GM21737 (cell line): ENCODE measurements around the gene LDHA.
"Not testable (repeated sequence)": the region's sequence is repeated elsewhere in the genome, so short reads cannot be mapped to it uniquely, and the experiment has no call there.

Source experiments
- ATAC-seq: cut with Tn5 transposase; IDR thresholded peaks from one replicate; pipeline ENCODE4 v1.9.1; 2021; ENCODE audit warnings: mild to moderate bottlenecking, moderate library complexity; ENCODE audit not compliant: unreplicated experiment

Gene LDHA

GRCh38 chr11:18393581-18394274 is 635 bp upstream of the LDHA start:
- ATAC-seq: no peak

- no peak for ATAC-seq
Measured at GRCh38 chr11:18394928-18395734, 768 bp downstream of the LDHA start.

DNA sequence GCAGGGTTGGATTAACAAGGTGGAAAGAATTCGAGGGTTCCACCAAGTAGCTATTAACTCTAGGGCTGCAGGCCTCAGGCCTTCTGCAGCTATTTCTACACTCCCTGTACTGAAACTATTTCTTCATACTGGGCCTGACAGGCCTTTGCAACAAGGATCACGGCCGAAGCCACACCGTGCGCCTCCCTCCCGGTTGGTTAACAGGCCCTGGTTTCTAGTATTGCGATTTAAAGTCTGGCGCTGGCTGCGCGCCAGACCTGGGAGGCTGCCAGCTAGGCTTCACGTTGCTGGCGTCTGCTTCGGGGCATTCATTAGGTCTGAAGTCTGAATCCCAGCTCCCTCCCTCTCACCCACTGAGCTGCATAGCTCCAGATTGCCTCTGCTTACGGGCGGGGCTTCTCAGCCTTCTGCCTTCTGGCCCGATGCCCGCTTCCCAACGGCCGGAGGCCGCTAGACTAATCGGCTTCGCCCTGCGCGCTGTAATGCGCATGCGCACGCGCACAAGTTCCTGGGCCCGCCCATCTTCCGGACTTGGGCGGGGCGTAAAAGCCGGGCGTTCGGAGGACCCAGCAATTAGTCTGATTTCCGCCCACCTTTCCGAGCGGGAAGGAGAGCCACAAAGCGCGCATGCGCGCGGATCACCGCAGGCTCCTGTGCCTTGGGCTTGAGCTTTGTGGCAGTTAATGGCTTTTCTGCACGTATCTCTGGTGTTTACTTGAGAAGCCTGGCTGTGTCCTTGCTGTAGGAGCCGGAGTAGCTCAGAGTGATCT is 1.6 kb downstream of the LDHA start:
- ATAC-seq: peak; percentile 51

DNA sequence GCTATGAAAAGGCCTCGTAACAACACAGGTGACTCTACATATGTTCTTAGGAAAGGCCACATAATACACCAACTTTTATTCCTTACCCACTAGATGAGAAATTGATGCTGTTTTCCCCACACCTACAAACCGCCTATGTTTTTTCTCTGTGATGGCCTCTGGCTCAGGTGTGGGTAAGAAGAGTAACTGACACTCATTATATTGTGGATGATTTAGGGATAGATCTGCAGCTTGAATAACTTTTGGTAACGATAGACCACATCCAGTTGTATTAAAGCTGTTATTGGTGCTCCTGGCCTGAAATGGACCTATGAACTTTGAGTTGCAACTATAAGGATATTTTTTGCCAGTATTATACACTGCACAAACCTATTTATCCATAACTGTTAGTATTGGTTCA is 3.6 kb downstream of the LDHA start:
- ATAC-seq: no peak

GRCh38 chr11:18401077-18401476 is 6.7 kb downstream of the LDHA start:
- ATAC-seq: not testable (repeated sequence)

- no peak for ATAC-seq
Measured at GRCh38 chr11:18404062-18404461, 9.7 kb downstream of the LDHA start.

GRCh38 chr11:18407400-18407799 is 13.0 kb downstream of the LDHA start:
- ATAC-seq: not testable (repeated sequence)

DNA sequence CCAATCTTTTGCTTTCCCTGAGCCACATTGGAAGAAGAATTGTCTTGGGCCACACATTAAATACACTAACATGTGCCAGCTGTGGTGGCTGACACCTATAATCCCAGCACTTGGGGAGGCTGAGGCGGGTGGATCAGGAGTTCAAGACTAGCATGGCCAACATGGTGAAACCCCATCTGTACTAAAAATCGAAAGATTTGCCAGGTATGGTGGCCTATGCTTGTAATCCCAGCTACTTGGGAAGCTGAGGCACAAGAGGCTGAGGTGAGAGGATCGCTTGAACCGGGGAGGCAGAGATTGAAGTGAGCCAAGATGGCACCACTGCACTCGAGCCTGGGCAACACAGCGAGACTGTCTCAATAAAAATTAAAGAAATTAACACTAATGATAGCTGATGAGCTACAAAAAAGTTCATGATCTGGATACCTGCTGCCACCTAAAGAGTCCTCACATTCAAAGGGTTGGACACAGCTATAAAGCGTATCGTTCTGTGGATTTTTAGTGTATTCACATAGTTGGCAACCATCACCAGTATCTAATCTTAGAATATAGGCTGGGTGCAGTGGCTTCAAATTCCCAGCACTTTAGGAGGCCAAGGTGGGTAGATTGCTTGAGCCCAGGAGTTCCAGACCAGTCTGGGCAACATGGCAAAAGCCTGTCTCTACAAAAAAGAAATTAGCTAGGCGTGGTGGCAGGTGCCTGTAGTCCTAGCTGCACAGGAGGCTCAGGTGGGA is 14.4 kb downstream of the LDHA start:
- ATAC-seq: no peak

DNA sequence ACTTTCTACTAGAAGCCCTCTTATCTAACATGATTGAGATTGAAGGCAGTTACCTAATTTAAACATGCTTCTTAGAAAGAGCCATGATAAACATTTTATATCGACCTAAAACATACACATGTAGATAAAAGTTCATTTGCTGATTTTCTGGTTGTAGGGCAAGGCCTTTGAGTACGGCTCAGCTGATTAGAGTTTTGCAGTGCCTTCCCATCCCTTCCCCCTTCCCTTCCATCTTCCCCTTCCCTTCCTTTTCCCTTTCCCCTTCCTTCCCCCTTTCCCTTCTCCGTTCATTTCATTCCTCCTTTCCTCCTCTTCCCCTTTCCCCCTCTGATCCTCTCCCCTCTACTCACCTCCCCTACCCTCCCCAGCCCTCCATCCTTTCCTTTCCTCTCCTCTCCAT is 22.1 kb downstream of the LDHA start:
- ATAC-seq: no peak

DNA sequence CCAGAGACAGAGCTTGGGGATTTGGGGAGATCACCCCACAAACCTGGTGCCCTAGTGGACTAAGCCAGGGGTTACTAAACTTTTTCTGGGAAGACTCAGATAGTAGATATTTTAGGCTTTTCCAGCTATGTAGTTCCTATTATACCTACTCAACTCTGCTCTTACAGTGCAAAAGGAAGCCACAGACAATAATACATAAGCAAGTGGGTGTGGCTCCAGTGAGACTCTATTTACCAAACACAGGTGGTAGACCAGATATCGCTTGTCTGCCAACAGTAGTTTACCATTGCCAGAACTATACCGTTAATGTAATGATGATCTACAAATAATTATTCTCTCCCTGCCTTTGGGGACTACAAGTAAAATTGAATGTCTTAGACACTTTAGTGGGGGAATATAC is 24.7 kb downstream of the LDHA start:
- ATAC-seq: no peak

DNA sequence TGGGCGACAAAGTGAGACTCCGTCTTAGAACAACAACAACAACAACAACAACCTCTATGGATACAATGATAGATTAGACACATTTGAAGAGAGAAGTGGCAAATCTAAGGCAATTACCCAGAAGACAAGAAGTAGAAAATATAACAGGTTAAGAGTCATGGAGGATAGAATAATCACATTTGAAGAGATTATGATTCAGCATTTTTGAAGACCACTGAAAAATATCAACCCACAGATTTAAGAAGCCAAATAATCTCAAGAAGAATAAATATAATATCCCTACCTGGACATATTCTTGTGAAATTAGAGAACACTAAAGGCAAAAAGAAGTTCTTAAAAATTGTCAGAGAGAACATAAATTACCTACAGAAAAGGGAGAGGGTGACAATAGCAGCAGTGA is 25.7 kb downstream of the LDHA start:
- no peak for ATAC-seq

DNA sequence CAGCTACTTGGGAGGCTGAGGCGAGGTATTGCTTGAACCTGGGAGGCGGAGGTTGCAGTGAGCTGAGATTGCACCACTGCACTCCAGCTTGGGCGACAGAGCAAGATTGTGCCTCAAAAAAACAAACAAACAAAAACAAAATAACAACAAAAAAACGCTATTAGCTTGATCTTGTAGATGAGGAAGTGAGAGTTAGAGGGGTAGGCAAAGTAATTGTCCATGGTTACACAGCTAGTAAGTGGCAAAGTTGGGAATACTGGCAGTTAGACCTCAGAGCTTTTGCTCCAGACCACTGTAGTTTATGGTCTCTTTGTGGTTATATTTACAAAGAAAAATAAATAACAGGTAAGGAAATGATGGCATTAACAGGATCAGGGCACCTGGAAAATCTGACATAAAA is 32.9 kb downstream of the LDHA start:
- ATAC-seq: no peak

DNA sequence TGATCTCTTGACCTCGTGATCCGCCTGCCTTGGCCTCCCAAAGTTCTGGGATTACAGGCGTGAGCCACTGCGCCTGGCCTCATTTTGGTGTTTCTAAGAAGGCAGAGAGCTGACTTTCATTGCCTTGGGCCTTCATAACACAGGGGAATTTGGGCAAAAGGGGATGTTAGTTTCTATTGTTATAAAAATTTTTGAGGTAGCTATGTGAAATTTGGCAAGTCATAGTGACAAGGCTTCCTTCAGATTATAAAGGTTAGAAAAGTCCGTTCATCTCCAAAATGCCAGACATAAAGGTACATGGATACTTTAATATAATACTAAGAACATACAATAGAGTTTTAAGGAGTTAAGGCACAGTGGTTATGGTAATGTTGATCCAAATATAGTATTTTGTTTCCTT is 35.0 kb downstream of the LDHA start:
- ATAC-seq: no peak

DNA sequence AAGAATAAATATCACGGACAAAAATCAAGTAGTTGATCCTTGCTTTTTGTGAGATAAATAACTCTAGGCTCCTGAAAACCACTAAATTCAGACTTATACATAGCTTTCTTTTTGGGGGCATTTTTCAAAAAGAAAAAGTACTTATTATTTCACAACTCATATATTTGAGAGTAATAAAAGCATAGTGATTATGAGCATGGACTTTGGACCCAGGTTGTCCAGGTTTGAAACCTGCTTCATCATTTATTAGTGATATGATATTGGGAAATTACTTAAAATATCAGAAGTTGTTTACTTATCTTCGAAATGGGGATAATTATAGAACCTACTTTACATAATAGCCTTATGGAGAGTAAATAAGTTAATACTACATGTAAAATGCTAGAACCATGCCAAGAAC is 44.3 kb downstream of the LDHA start:
- ATAC-seq: no peak

DNA sequence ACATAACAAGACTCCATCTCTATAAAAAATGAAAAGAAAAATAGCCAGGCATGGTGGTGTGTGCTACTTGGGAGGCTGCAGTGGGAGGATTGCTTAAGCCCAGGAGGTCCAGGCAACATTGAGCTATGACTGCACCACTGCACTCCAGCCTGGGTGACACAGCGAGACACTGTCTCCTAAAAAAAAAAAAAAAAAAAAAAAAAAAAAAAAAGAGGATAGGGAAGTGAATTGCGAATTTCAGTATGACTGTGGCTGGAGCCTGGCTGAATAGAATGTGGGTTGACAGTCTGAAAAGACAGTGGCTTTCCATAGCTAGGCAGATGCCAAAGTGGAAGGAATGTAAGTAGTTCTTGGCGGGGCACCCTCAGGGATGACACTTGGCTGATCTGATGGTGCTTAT is 54.9 kb downstream of the LDHA start:
- no peak for ATAC-seq

GRCh38 chr11:18452927-18453326 is 58.6 kb downstream of the LDHA start:
- no peak for ATAC-seq

DNA sequence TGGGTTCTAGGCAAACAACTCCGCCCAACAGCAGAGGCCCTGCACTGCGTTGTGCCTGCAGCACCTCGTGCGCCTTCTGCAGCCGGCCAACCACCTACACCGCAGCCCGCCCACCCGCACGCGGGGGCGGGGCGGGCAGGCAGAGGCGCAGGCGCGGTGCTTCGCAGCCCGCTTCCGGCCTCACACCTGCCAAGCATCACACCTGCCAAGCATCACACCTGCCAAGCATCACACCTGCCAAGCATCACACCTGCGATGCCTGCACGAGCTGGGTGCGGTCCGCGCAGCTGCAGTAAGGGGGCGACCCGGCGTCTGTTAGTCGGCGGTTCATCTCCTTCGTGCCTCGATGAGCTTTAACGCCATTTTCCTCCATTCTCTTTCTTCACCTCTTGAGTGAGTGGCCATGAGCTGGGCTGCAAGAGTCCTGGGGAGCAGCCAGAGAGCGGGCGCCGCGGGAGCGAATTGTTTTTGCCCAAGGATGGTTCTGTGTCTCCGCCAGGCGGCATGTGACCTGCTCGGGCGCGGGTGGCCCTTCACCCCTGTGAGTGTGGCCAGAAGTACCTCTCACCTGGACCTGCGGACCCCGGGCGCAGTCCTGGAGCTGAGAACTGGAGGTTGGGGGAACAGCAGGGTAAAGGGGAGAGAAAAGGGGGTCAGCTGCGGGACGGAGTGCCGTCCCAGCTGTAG is 61.5 kb downstream of the LDHA start, which contains the start of gene LDHAL6A:
TSS of gene LDHAL6A (plus strand) at position 171 of the 687 bp plus-strand sequence. CDS start 825 bp downstream, outside the sequence.
- ATAC-seq: no peak

GRCh38 chr11:18457450-18457849 is 63.1 kb downstream of the LDHA start:
- ATAC-seq: no peak
